K562 (cell line): ENCODE measurements around the gene RND1. TPM values are rescaled to one million over a fixed set of nuclear protein-coding genes. Genes with fewer than 3 reads are reported as not detected.
"Not testable (repeated sequence)": the region's sequence is repeated elsewhere in the genome, so short reads cannot be mapped to it uniquely, and the experiment has no call there.

ENCODE experiments used
- ATAC-seq: fragments of 200-7000 bp; cut with Tn5 transposase; 3 replicates; pipeline ENCODE4 v1.9.1; 2020; ENCODE audit warnings: moderate library complexity
- BruUV-seq: library from RNA; stranded (reverse); fragments of 400-500 nt; replicated peaks from 2 replicates; lab custom pipeline; 2021; lab: Mats Ljungman, UMichigan
- CTCF ChIA-PET: fragments of 300-600 bp; formaldehyde crosslinking; extraction: SDS; loops from one replicate; lab custom pipeline; 2021; ENCODE audit warnings: low intra/inter-chr PET ratio; lab: Yijun Ruan, JAX
- POLR2A ChIA-PET: fragments of 300-600, 350-650 bp; sonication (Branson Sonifier 250); formaldehyde crosslinking; extraction: SDS; loops from one replicate; lab custom pipeline; 2021; ENCODE audit warnings: antibody characterized with exemption, inconsistent platforms; lab: Yijun Ruan, JAX
- DNase-seq, 4 experiments: peaks; one replicate each; pipeline versions ENCODE4 v3.0.0 to v3.0.0-alpha.2; 2011 to 2018; ENCODE audit warnings: low spot score in 3 of 4, mixed read lengths in 3 of 4; ENCODE audit errors: extremely low read depth in 1 of 4
- FAIRE-seq: peaks from 2 replicates; lab custom pipeline; 2011; peaks lifted over from hg19 to GRCh38; lab: Jason Lieb, UNC
- H2AFZ ChIP-seq: 2 replicates; pipeline ENCODE4 v1.6.0; 2011; ENCODE audit warnings: low read depth, low read length, control low read depth, inconsistent platforms
- H3K27ac ChIP-seq: fragments of 200-600 bp; 3 replicates; pipeline ENCODE4 v1.8.0; 2011; ENCODE audit warnings: low read depth, mild to moderate bottlenecking, control low read depth, inconsistent platforms, low read length, moderate library complexity, mixed read lengths; ENCODE audit errors: extremely low read depth
- H3K27me3 ChIP-seq, 2 experiments: fragments of 300-600 bp in 1 of 2; 2 replicates in 1 of 2; 3 replicates in 1 of 2; pipeline versions ENCODE4 v1.6.0 to v1.8.0; 2011; ENCODE audit warnings: inconsistent platforms in 2 of 2, low read length in 2 of 2, mild to moderate bottlenecking in 1 of 2, mixed read lengths in 1 of 2, moderate library complexity in 1 of 2; ENCODE audit not compliant: control insufficient read depth in 2 of 2, insufficient read depth in 2 of 2
- H3K36me3 ChIP-seq: fragments of 300-600 bp; 3 replicates; pipeline ENCODE4 v1.8.0; 2011; ENCODE audit warnings: mild to moderate bottlenecking, low read length, inconsistent platforms; ENCODE audit not compliant: control insufficient read depth, insufficient read depth
- H3K4me1 ChIP-seq, 2 experiments: fragments of 200-600 bp in 1 of 2; replicated peaks in 1 of 2; 2 replicates in 1 of 2; 3 replicates in 1 of 2; pipeline versions ENCODE4 v1.5.1 to v1.8.0; 2011; ENCODE audit warnings: inconsistent platforms in 2 of 2, low read length in 2 of 2, mild to moderate bottlenecking in 1 of 2, mixed read lengths in 1 of 2, moderate library complexity in 1 of 2; ENCODE audit not compliant: control insufficient read depth in 2 of 2, insufficient read depth in 2 of 2
- H3K4me2 ChIP-seq: 2 replicates; pipeline ENCODE4 v1.6.1; 2011; ENCODE audit warnings: low read length, control low read depth, inconsistent platforms, mixed read lengths; ENCODE audit not compliant: insufficient read depth
- H3K4me3 ChIP-seq: fragments of 200-600 bp; sonication (generic), shearing (Covaris generic); 2 replicates; pipeline ENCODE4 v1.5.1; 2016; ENCODE audit warnings: control low read depth, inconsistent platforms
- H3K79me2 ChIP-seq: fragments of 200-600 bp; 3 replicates; pipeline ENCODE4 v1.8.0; 2011; ENCODE audit warnings: low read length, inconsistent platforms; ENCODE audit not compliant: control insufficient read depth, insufficient read depth
- H3K9ac ChIP-seq, 2 experiments: 2 replicates each; pipeline versions ENCODE4 v1.6.0 to v1.6.1; 2011; ENCODE audit warnings: low read depth in 2 of 2, low read length in 2 of 2, control low read depth in 1 of 2, inconsistent platforms in 1 of 2, mild to moderate bottlenecking in 1 of 2, mixed read lengths in 1 of 2; ENCODE audit not compliant: insufficient read depth in 1 of 2
- H3K9me1 ChIP-seq: one replicate; pipeline ENCODE4 v1.6.0; 2011; ENCODE audit warnings: inconsistent platforms, mild to moderate bottlenecking, low read length, moderate library complexity; ENCODE audit not compliant: control insufficient read depth, insufficient read depth
- H3K9me3 ChIP-seq: replicated peaks from 2 replicates; pipeline ENCODE4 v1.5.1; 2011; ENCODE audit warnings: low read depth, low read length, inconsistent platforms; ENCODE audit not compliant: control insufficient read depth, insufficient read depth
- H4K20me1 ChIP-seq: replicated peaks from 2 replicates; pipeline ENCODE4 v1.6.1; 2011; ENCODE audit warnings: low read length, inconsistent platforms, mixed read lengths; ENCODE audit not compliant: control insufficient read depth, insufficient read depth
- MEF2D ChIP-seq: conservative IDR thresholded peaks from 2 replicates; pipeline ENCODE4 v1.6.1; 2016; ENCODE audit warnings: low read depth, missing genetic modification characterization, missing compliant biosample characterization
- MGA ChIP-seq: fragments of 450-650 bp; IDR thresholded peaks from 2 replicates; pipeline ENCODE4 v1.6.1; 2016; ENCODE audit warnings: mild to moderate bottlenecking, moderate library complexity
- RBM14 ChIP-seq: fragments of 200-400 bp; formaldehyde crosslinking; IDR thresholded peaks from 2 replicates; pipeline ENCODE4 v1.6.1; 2018; ENCODE audit warnings: low read depth, mild to moderate bottlenecking, low read length, moderate library complexity, borderline replicate concordance; ENCODE audit not compliant: insufficient read depth
- WHSC1 ChIP-seq: IDR thresholded peaks from one replicate; pipeline ENCODE4 v1.6.1; 2012; ENCODE audit warnings: low read length, control low read depth, inconsistent platforms
- WGBS: fragments of 100-300 bp; shearing (Covaris generic); methylation state at CpG from one replicate; pipeline ENCODE4 v1.1.6; 2016; ENCODE audit warnings: low coverage, mixed read lengths; ENCODE audit not compliant: insufficient coverage; ENCODE audit errors: missing lambda C conversion rate; 5-methylcytosine and 5-hydroxymethylcytosine counted together
- in situ Hi-C: fragments of 300-500 bp; cut with MboI; formaldehyde crosslinking; loops from 4 replicates; pipeline ENCODE4 v1.15.0; 2018; ENCODE audit warnings: inconsistent platforms, mixed read lengths
- intact Hi-C: fragments of 100-400 bp; cut with micrococcal nuclease; formaldehyde crosslinking; loops from 2 replicates; pipeline ENCODE4 v1.14.2; 2022
- polyA plus RNA-seq, 8 experiments: library from polyadenylated mRNA; depleted of rRNA in 4 of 8; stranded (reverse) in 5 of 8; unstranded in 3 of 8; fragments of >200 nt; fragmentation: Nextera tagmentation in 2 of 8; fragmentation: Illumina TruSeq in 1 of 8; extraction: Ambion mirVana in 2 of 8; extraction: Trizol in 1 of 8; gene quantifications; 2 replicates each; pipeline versions ENCODE4 v1.2.1 to v1.2.3, GENCODE V29; 2011 to 2014; ENCODE audit warnings: inconsistent platforms in 1 of 8, missing spikeins in 1 of 8
- total RNA-seq, 7 experiments: library from RNA; depleted of rRNA in 6 of 7; stranded (reverse); fragments of >200 nt in 6 of 7; fragmentation: Illumina TruSeq in 2 of 7; extraction: Trizol in 2 of 7; gene quantifications; 2 replicates each; pipeline versions ENCODE4 v1.2.1 to v1.2.3, GENCODE V29; 2011 to 2021; ENCODE audit warnings: low replicate concordance in 1 of 7

The RND1 gene
- total and polyA plus RNA-seq, 9 of the 15 experiments (the other 6 are each of a cell fraction or from before 2014, with no cell fraction given) = 0.18 to 0.78 (median 0.58) TPM; not detected in 2

- H3K9me3 ChIP-seq, FAIRE-seq, in situ Hi-C loops, H3K27ac ChIP-seq, POLR2A ChIA-PET, H3K9ac ChIP-seq, BruUV-seq, H4K20me1 ChIP-seq, ATAC-seq, H3K4me2 ChIP-seq, intact Hi-C loops, H3K36me3 ChIP-seq, H3K4me1 ChIP-seq, H3K79me2 ChIP-seq, DNase-seq, H3K9me1 ChIP-seq, H2AFZ ChIP-seq, CTCF ChIA-PET, H3K4me3 ChIP-seq: not testable (repeated sequence)
- 34% methylated on average over 4 of the region's 5 CpGs for WGBS
- peaks cover 27 to 37% of the 10 kb centered on the region in 2 experiments for H3K27me3 ChIP-seq
Observed at GRCh38 chr12:48860236-48860635, 5.4 kb downstream of the RND1 start.

- POLR2A ChIA-PET = interaction anchor here (0.7 kb wide), 1 partner anchor 445 kb away, joined by 3 read pairs; no protein-coding TSS in a partner anchor
- TF ChIP-seq MGA (no peak), RBM14 (no peak), MEF2D (tag) (no peak), WHSC1 (no peak)
Observed at GRCh38 chr12:48859607-48860006, 6.1 kb downstream of the RND1 start.

More at GRCh38 chr12:48859607-48860006, 6.1 kb downstream of the RND1 start:
- Histone ChIP-seq H3K36me3 (no peaks in the 10 kb centered on the region), H3K27ac (no peak overlapping the region), H3K4me2 (no peak overlapping the region), H3K9me3 (no peaks in the 10 kb centered on the region), H3K79me2 (no peaks in the 10 kb centered on the region), H3K27me3 (peaks cover 24 to 32% of the 10 kb centered on the region in 2 experiments), H2AFZ (no peak overlapping the region), H3K4me3 (no peak overlapping the region), H4K20me1 (0 out of 2 replicates have a peak, but pooled peaks cover 4% of the 10 kb centered on the region), H3K4me1 (peaks cover 0 to 3% of the 10 kb centered on the region in 2 experiments; a peak in 2 of 5 replicates), H3K9me1 (no peaks in the 10 kb centered on the region), H3K9ac (no peak overlapping the region)
- CTCF ChIA-PET = no interaction called here
- FAIRE-seq (no peak), DNase-seq (no peak), ATAC-seq (no peak)
- in situ Hi-C loops (no loop called here), intact Hi-C loops (no loop called here)
- BruUV-seq = no TSS peak
- WGBS = 20% methylated on average over 5 of the region's 5 CpGs
